Motor neuron (in vitro differentiated cells): ENCODE data around the gene PTGES2. TPM values are rescaled to one million over a fixed set of nuclear protein-coding genes. Genes with fewer than 3 reads are reported as not detected.
"Not testable (repeated sequence)": the region's sequence is repeated elsewhere in the genome, so short reads cannot be mapped to it uniquely, and the experiment has no call there.

Experiments used
- ATAC-seq, 8 experiments: fragments of 200-7000 bp; cut with Tn5 transposase; replicated peaks in 6 of 8; 2 replicates each; pipeline ENCODE4 v1.8.0; 2021; ENCODE audit warnings: mild to moderate bottlenecking in 8 of 8, moderate library complexity in 8 of 8
- H3K27ac ChIP-seq, 2 donors: fragments of 250-450 bp; sonication (Bioruptor Pico); 2 replicates each; pipeline ENCODE4 v1.9.0; 2021; ENCODE audit warnings: antibody characterized with exemption in 2 of 2, mild to moderate bottlenecking in 2 of 2, moderate library complexity in 1 of 2
- H3K4me1 ChIP-seq, 2 donors: fragments of 250-450 bp; sonication (Bioruptor Pico); replicated peaks in 1 of 2; 2 replicates each; pipeline ENCODE4 v1.6.1; 2021; ENCODE audit warnings: antibody characterized with exemption in 2 of 2, mild to moderate bottlenecking in 2 of 2, moderate library complexity in 1 of 2
- H3K4me3 ChIP-seq, 5 donors: fragments of 250-450 bp; sonication (Bioruptor Pico); 2 replicates each; pipeline ENCODE4 v1.9.0; 2021; ENCODE audit warnings: antibody characterized with exemption in 5 of 5, mild to moderate bottlenecking in 5 of 5, moderate library complexity in 4 of 5
- WGBS, 10 experiments: fragments of 450-650 bp; shearing (Covaris generic); methylation state at CpG; one replicate each; pipeline ENCODE4 v1.0.0; 2022; 5-methylcytosine and 5-hydroxymethylcytosine counted together
- in situ Hi-C, 9 experiments: fragments of 400-800 bp; cut with MboI; loops; one replicate each; pipeline ENCODE4 v1.15.0; 2021; ENCODE audit warnings: low sequenced_read_pairs in 9 of 9, low pct_unique_long_range_greater_than_20kb in 2 of 9; ENCODE audit not compliant: unreplicated experiment in 9 of 9
- total RNA-seq, 8 experiments: library from RNA; unstranded; fragments of 300-600 nt; gene quantifications; 2 replicates each; pipeline versions ENCODE4 v1.2.3 to v1.2.4, GENCODE V29; 2022

The PTGES2 gene
- total RNA-seq, 8 experiments from 2014 or later = 42.6 to 111 (median 50.9) TPM

GRCh38 chr9:128118971-128119665 lies 8.4 kb downstream of the PTGES2 start:
- no peak for ATAC-seq
- no peaks in the 10 kb centered on the region for H3K4me1 ChIP-seq
- no peak overlapping the region for H3K4me3 ChIP-seq
- in situ Hi-C loops = no loop called here
- 28 to 90% (median 82%) methylated on average over 4 to 11 of the region's 15 CpGs; no CpG with 5 or more reads in 4 of the 10 experiments for WGBS, 10 experiments
- no peak overlapping the region for H3K27ac ChIP-seq

DNA sequence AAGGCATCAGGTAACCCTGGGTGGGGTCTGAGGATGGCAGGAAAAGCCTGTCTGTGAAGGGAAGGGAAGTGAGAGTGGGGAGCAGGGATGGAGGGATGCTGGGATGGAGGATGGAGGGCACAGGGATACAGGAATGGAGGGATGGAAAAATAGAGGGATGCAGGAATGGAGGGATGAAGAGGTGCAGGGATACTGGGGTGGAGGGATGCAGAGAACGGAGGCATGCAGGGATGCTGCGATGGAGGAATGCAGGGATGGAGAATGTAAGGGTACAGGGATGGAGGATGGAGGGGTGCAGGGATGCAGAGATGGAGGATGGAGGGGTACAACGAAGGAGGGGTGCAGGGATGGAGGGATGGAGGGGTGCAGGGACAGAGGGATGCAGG lies 9.1 kb downstream of the PTGES2 start:
- Histone ChIP-seq H3K4me3 (no peak overlapping the region), H3K27ac (no peak overlapping the region), H3K4me1 (no peaks in the 10 kb centered on the region)
- peak in 1 of 8 experiments; percentile 1 for ATAC-seq
- 0 to 80% (median 30%) methylated on average over 1 to 3 of the region's 3 CpGs; no CpG with 5 or more reads in 4 of the 10 experiments for WGBS, 10 experiments
- in situ Hi-C loops = no loop called here

DNA sequence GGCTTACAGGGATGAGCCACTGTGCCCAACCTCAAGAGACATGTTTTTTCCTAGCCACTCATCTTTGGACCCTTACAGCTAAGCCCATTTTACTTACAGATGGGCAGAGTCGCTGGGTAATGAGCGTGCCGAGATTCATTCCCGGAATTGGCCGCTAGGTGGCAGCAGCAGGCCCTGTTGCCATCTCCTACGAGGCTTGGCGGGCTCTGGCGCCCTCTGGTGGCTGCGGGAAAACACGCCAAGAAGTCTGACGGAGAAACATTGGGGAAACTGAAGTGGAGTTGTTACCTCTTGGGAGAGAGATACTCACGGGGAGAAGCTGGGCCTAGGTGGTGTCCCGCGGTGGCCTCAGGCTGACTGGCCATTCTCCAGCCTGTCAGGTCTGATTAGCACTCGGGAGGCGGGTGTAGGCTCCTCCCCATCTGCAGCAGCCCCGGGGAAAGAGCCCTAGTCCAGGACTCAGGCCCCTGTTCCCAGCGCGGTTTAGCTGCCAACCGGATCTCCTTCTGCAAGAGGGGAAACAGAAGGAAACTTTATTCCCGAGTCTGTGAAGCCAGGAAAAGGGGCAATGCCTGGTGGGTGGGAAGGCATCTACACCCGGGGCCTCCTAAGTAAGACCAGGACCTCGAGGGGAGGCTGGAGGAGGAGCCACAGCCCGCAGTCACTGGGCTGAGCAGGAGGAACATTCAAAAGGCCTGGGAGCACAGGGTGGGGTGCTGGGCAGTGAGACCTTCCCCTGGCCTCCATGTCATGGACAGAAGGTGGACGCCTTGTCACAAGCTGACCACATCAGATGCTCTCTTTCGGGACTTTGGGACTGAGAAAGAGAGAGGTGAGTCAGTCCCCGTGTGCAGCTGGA lies 9.7 kb downstream of the PTGES2 start:
- Histone ChIP-seq H3K27ac (no peak overlapping the region), H3K4me1 (no peaks in the 10 kb centered on the region), H3K4me3 (no peak overlapping the region)
- ATAC-seq = peak; percentile 50 to 87 (median 66)
- in situ Hi-C loops = no loop called here
- 1 to 51% (median 15%) methylated on average over 2 to 16 of the region's 27 CpGs for WGBS, 10 experiments

GRCh38 chr9:128116104-128117083 lies 11.1 kb downstream of the PTGES2 start:
- H3K4me3 ChIP-seq = no peak overlapping the region
- ATAC-seq = no peak
- no peak overlapping the region for H3K27ac ChIP-seq
- no peaks in the 10 kb centered on the region for H3K4me1 ChIP-seq
- 50 to 100% (median 90%) methylated on average over 2 to 10 of the region's 16 CpGs for WGBS, 10 experiments
- in situ Hi-C loops = no loop called here

DNA sequence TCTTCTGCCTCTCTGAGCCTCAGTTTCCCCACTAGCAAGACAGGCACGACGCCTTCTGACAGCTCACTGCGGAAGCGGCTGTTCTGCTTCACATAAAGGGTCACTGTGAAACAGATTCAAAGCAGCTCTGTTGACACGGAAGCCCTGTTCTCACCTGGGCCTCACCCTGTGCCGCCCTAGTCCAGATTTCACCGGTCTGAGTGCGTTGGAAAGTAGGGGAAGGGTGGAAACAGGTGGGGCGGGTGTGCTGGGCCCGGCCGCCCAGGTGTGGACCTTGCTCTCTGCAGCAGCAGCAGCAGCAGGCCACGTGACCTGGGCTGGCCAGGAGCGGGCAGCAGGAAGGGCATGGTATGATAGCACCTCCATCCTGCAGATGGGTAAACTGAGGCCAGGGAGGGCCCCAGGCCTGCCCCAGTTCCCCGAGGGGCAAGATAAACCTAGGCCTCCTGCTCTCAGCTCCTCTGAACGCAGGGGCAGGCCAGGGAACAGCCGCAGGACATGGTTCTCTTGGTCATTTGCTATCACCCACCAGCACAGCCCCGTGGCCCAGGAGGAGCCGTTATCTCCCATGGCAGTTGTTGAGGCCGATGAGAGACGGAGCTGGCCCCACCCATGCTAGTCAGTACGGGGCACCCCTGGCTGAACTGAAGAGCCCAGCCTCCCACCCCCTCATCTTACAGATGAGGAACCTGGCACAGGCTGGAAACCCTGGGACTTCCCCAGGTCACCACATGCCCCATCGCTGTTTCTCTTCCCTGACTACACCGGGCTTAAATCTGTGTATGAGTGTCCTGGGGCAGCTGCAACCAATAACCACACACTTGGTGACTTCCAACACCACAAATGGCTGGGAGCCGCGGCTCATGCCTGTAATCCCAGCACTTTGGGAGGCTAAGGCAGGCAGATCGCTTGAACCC lies 12.1 kb downstream of the PTGES2 start:
- WGBS, 10 experiments = 59 to 100% (median 95%) methylated on average over 1 to 13 of the region's 26 CpGs; no CpG with 5 or more reads in 4 of the 10 experiments
- Histone ChIP-seq H3K27ac (no peak overlapping the region), H3K4me1 (no peaks in the 10 kb centered on the region), H3K4me3 (no peak overlapping the region)
- ATAC-seq = no peak
- in situ Hi-C loops = no loop called here

DNA sequence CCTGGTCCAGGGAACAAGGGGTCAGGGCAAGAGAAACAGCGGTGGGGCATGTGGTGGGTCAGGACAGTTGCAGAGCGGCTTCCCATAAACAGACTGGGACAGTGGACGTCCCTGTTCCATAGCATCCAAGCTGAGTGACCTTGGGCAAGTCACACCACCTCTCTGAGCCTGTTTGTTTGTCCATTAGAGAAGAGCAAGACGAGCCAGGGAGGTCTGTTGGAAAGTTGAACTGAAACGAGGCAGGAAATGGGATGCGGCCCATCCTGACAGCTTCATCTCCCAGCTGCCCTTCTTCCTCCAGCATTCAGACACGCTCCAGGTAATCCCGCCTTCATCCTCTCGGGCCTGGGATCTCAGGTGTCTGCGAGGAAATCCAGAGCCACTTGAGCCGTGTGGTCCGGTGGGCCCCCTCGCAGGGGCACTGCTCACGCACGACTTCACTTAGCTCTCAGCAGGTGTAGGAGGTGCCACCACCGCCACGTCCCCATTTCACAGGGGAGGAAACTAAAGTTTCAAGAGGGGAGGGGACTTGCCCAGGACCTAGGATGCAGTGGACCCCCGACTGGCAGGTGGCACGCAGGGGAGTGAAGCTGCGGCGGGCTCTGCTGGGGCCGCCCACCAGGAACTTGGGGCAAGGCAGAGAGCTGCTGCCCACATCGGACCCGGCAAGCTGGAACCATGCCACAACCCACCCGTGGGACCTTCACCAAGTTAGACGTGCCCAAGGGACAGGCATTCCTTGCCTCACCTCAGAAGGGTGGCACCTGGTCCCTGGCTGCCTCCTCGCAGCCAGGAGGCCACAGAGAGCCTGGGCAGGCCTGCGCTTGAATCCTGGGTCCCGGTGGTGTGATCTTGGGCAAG lies 13.0 kb downstream of the PTGES2 start:
- no peak overlapping the region for H3K27ac ChIP-seq
- ATAC-seq = no peak
- in situ Hi-C loops = no loop called here
- H3K4me1 ChIP-seq = peaks cover under 1 to 2% of the 10 kb centered on the region in 2 donors
- no peak overlapping the region for H3K4me3 ChIP-seq
- 67 to 100% (median 80%) methylated on average over 1 to 4 of the region's 29 CpGs; no CpG with 5 or more reads in 4 of the 10 experiments for WGBS, 10 experiments

DNA sequence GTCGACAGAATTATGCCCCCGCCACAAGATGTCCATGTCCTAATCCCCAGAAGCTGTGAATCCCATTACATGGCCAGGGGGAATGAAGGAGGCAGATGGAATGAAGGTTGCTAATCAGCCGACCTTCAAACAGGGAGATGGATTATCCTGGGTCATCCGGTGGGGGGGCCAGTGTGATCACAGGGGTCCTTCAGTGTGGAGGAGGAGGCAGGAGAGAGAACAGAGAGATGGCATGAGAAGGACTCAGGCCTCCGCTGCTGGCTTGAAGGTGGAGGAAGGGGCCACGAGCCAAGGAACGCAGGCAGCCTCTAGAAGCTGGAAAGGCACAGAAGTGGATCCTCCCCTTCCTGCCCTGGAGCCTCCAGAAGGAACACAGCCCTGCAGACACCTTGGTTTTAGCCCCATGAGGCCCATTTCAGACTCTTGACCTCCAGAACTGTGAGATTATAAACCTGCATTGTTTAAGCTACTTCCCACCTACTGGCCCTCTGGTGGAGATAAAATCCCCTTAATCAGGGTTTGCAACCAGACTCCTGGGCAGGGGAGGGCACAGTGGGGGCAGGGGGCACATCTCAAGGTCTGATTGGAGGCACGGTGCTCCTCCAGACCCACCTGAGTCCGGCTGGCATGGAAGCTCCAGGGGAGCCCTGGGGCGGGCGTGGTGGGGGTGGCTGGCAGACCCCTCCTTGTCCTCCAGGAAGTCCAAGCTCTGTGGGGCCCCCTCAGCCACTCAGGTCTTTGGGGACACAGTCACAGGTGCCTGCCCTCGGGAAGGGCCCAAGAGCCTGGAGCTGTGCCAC lies 13.8 kb downstream of the PTGES2 start:
- no peak for ATAC-seq
- in situ Hi-C loops = no loop called here
- WGBS, 10 experiments = 40 to 100% (median 89%) methylated on average over 1 to 6 of the region's 12 CpGs; no CpG with 5 or more reads in 2 of the 10 experiments

DNA sequence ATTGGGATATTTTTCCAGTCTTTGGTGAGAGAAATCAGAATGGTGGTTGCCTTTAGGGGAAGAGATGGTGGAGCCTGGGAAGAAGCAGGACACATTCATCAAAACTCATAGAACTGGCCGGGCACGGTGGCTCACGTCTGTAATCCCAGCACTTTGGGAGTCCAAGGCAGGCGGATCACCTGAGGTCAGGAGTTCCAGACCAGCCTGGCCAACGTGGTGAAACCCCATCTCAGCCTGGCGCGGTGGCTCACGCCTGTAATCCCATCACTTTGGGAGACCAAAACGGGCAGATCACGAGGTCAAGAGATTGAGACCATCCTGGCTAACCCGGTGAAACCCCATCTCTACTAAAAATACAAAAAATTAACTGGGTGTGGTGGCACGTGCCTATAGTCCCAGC lies 15.8 kb downstream of the PTGES2 start:
- H3K4me3 ChIP-seq, ATAC-seq, H3K27ac ChIP-seq, in situ Hi-C loops: not testable (repeated sequence)
- 60 to 100% (median 83%) methylated on average over 1 to 5 of the region's 12 CpGs; no CpG with 5 or more reads in 4 of the 10 experiments for WGBS, 10 experiments
- H3K4me1 ChIP-seq = peaks cover 14 to 19% of the 10 kb centered on the region in 2 donors

More for the DNA sequence above, 13.8 kb downstream of the PTGES2 start:
- peaks cover 8 to 10% of the 10 kb centered on the region in 2 donors for H3K4me1 ChIP-seq
- no peak overlapping the region for H3K4me3 ChIP-seq
- H3K27ac ChIP-seq = no peak overlapping the region

DNA sequence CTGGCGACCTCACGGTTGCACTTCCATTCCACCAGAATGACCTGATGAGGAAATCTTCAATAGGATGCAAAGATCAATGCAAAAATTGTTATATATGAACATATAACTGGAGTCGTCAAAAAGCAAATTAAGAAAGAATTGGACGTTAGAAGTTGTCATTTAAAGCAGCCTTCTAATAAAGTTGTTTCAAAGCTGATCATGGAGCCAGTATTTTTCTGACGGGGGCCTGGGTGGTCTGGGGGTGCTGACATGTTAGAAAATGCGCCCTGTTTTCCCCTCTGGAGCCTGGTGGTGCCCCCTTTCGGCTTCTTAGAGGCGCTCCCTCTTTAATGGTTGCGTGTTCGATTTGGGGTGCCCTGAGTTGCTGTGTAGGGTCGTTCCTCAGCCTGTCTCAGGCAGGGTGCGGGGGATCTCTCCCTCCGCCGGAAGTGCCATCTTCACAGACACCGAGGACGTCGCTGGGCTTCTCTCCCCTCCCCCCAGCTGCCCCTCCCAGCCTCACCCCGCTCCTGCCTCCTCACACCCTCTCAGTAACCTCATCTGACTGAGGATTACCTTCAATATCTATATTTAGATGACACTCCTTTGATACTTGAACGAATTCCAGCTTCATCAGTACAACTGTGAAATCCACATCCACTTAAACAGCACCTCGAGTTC lies 18.3 kb downstream of the PTGES2 start:
- peak in 6 of 8 experiments; percentile 2 to 66 (median 44) for ATAC-seq
- Histone ChIP-seq H3K27ac (peak overlapping the region; percentile 44 to 55), H3K4me3 (no peak overlapping the region), H3K4me1 (peaks cover 14 to 19% of the 10 kb centered on the region in 2 donors)
- WGBS, 10 experiments = 30 to 100% (median 70%) methylated on average over 1 to 6 of the region's 20 CpGs; no CpG with 5 or more reads in 4 of the 10 experiments
- in situ Hi-C loops = no loop called here
